Gastrocnemius medialis (tissue), 4 donors: ENCODE data around the gene BICD1. TPM values are rescaled to one million over a fixed set of nuclear protein-coding genes. Genes with fewer than 3 reads are reported as not detected.

Experiments used
- ATAC-seq, 2 donors: fragments of 150-250 bp; one replicate each; pipeline ENCODE4 v1.9.1; 2016
- DNase-seq, 2 donors: peaks; one replicate each; pipeline ENCODE4 v3.0.0-alpha.2; 2019
- H3K27ac ChIP-seq, 4 donors: fragments of 200-600 bp; sonication (generic); 1 replicate in 1 of 4; 2 replicates in 3 of 4; pipeline ENCODE4 v1.5.1; 2016 to 2018; ENCODE audit warnings: mild to moderate bottlenecking in 2 of 4, moderate library complexity in 1 of 4
- H3K27me3 ChIP-seq, 3 donors: fragments of 200-600 bp; sonication (generic) in 2 of 3; 1 replicate in 1 of 3; 2 replicates in 2 of 3; pipeline versions ENCODE4 v1.5.1 to v1.6.0; 2016 to 2019; ENCODE audit warnings: mild to moderate bottlenecking in 1 of 3, moderate library complexity in 1 of 3
- H3K36me3 ChIP-seq, 2 donors: fragments of 200-600 bp; sonication (generic) in 1 of 2; one replicate each; pipeline ENCODE4 v1.5.1; 2017 to 2018
- H3K4me1 ChIP-seq, 2 donors: fragments of 200-600 bp; sonication (generic) in 1 of 2; one replicate each; pipeline ENCODE4 v1.5.1; 2016 to 2017; ENCODE audit warnings: mild to moderate bottlenecking in 2 of 2
- H3K4me3 ChIP-seq, 4 donors: fragments of 200-600 bp; sonication (generic) in 3 of 4; 1 replicate in 1 of 4; 2 replicates in 3 of 4; pipeline ENCODE4 v1.5.1; 2016 to 2019; ENCODE audit warnings: mild to moderate bottlenecking in 2 of 4
- H3K9me3 ChIP-seq, 3 donors: fragments of 200-600 bp; sonication (generic) in 2 of 3; 1 replicate in 1 of 3; 2 replicates in 2 of 3; pipeline ENCODE4 v1.5.1; 2016 to 2019
- POLR2A ChIP-seq, 2 donors: fragments of 450-650 bp; IDR thresholded peaks; one replicate each; pipeline ENCODE4 v1.6.1; 2017; ENCODE audit warnings: antibody characterized with exemption in 2 of 2, mild to moderate bottlenecking in 2 of 2, moderate library complexity in 2 of 2
- in situ Hi-C, 4 donors: fragments of 200-750 bp; cut with MboI; loops; one replicate each; pipeline versions ENCODE4 v1.15.0 to v1.8.0; 2017; ENCODE audit warnings: low sequenced_read_pairs in 4 of 4
- intact Hi-C: fragments of 100-400 bp; cut with DNase I; formaldehyde crosslinking; loops from one replicate; pipeline ENCODE4 v1.15.1; 2023; ENCODE audit warnings: low total_unique reads
- total RNA-seq, 4 donors: library from RNA; depleted of rRNA; stranded (reverse); fragments of >200 nt; gene quantifications; one replicate each; pipeline versions ENCODE4 v1.1.0 to v1.2.3, GENCODE V29; 2016
- TF ChIP-seq, protein P1 (sequence below), 5 experiments: fragments of 450-650 bp in 3 of 5; fragments of 200-600 bp in 2 of 5; sonication (generic) in 2 of 5; IDR thresholded peaks in 4 of 5; conservative IDR thresholded peaks in 1 of 5; 1 replicate in 4 of 5; 2 replicates in 1 of 5; pipeline ENCODE4 v1.5.1; 2016 to 2019; ENCODE audit warnings: antibody characterized with exemption in 5 of 5, mild to moderate bottlenecking in 3 of 5, moderate library complexity in 3 of 5

The BICD1 gene
- total RNA-seq, 4 donors from 2014 or later, result 1.4 to 2.3 (median 2.0) TPM

DNA sequence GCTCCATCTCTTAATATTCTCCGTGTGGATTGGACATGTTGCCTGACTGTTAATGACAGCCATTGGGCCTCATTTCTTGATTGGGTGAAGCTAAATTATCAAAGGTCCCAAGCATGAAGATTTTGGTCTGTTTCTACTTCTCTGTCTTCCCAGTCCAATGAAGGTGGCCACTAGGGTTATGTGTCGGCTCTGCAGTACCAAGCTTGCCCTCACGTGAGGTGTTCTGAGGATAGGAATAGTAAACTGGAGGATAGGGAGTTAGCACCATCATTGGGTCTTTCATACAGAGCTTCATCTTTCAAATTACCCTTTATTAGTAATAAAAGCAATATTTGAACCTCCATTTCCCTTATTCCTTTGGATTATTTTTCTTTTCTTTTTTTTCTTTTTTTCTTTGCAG is 21.9 kb upstream of the BICD1 start:
- TF ChIP-seq, protein P1, sequence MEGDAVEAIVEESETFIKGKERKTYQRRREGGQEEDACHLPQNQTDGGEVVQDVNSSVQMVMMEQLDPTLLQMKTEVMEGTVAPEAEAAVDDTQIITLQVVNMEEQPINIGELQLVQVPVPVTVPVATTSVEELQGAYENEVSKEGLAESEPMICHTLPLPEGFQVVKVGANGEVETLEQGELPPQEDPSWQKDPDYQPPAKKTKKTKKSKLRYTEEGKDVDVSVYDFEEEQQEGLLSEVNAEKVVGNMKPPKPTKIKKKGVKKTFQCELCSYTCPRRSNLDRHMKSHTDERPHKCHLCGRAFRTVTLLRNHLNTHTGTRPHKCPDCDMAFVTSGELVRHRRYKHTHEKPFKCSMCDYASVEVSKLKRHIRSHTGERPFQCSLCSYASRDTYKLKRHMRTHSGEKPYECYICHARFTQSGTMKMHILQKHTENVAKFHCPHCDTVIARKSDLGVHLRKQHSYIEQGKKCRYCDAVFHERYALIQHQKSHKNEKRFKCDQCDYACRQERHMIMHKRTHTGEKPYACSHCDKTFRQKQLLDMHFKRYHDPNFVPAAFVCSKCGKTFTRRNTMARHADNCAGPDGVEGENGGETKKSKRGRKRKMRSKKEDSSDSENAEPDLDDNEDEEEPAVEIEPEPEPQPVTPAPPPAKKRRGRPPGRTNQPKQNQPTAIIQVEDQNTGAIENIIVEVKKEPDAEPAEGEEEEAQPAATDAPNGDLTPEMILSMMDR (IDR thresholded peaks at IDR 0.05 in 4 of 5, conservative IDR thresholded peaks at IDR 0.05 in 1 of 5), result no peak
- TF ChIP-seq POLR2A (IDR thresholded peaks at IDR 0.05), result no peak
- in situ Hi-C loops (no loop called here), intact Hi-C loops (no loop called here)
- Histone ChIP-seq H3K4me1 (no peaks in the 10 kb centered on the region), H3K36me3 (no peaks in the 10 kb centered on the region), H3K27me3 (no peaks in the 10 kb centered on the region), H3K4me3 (no peak overlapping the region), H3K27ac (no peak overlapping the region), H3K9me3 (no peaks in the 10 kb centered on the region)
- DNase-seq, result no peak
- no peak for ATAC-seq

DNA sequence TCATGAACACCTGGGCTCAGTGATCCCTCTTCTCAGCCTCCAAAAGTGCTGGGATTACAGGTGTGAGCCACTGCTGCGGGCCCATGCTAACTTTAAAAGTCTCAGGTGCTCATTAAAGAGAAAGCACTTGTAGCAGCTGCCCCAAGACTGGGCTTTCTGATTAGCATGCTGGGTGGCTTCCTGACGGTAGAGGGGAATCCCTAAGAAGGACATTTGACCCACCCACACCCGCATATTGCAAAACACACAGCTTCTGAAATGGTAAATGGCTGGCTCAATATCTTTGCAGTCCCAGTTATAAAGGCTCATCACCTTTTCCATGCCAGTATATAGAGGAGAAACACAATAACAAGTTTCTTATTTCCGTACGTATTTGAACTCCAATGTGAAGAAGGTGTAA is 19.3 kb upstream of the BICD1 start:
- no peak overlapping the region for H3K4me3 ChIP-seq
- intact Hi-C loops (no loop called here), in situ Hi-C loops (no loop called here)
- TF ChIP-seq, protein P1 (IDR thresholded peaks at IDR 0.05 in 4 of 5, conservative IDR thresholded peaks at IDR 0.05 in 1 of 5), result no peak
- no peak for TF ChIP-seq POLR2A (IDR thresholded peaks at IDR 0.05)
- no peaks in the 10 kb centered on the region for H3K36me3 ChIP-seq
- no peak for ATAC-seq
- H3K9me3 ChIP-seq, result no peaks in the 10 kb centered on the region
- no peak overlapping the region for H3K27ac ChIP-seq
- no peaks in the 10 kb centered on the region for H3K27me3 ChIP-seq
- DNase-seq, result no peak
- no peaks in the 10 kb centered on the region for H3K4me1 ChIP-seq

DNA sequence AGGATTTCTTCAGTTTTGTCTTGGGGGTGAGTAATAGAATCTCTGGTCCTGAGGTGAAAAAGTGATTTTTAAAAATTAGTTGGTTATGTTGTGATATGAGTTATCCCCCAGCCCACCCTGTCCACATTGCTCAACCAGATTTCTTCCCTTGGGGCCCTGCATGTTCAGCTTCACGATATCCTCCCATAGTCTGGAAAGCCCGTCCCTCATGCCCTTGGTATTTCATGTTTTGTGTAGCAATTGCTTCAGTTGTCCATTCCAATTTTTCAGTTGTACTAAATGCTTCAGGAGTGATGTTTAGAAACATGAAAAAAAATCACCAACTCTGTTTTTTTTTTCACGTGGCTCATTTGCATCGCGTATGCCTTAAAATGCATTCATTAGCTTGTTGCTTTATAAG is 17.5 kb upstream of the BICD1 start:
- TF ChIP-seq, protein P1 (IDR thresholded peaks at IDR 0.05 in 4 of 5, conservative IDR thresholded peaks at IDR 0.05 in 1 of 5), result no peak
- TF ChIP-seq POLR2A (IDR thresholded peaks at IDR 0.05), result no peak
- Histone ChIP-seq H3K36me3 (no peaks in the 10 kb centered on the region), H3K4me3 (no peak overlapping the region), H3K27me3 (no peaks in the 10 kb centered on the region), H3K9me3 (no peaks in the 10 kb centered on the region), H3K27ac (no peak overlapping the region), H3K4me1 (no peaks in the 10 kb centered on the region)
- intact Hi-C loops, result no loop called here
- ATAC-seq (no peak), DNase-seq (no peak)
- in situ Hi-C loops, result no loop called here

DNA sequence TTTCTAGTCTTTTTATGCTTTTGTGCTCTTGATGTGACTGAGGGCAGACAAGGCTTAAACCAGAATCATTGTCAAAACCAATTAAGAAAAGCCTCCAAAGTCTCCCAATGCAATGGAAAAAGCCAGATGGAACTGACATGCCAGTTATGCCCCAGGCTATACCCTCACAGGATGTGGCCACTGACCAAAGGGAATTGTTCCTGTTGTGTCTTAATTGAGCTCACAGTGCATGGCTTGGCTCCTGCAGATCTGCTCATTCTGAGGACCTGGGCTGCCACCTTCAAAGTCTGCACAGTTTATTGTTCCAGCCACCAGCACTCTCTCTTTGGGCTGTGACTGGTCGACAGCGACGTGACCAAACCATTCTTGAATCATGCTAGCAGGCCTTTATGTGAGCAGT is 17.1 kb upstream of the BICD1 start:
- Histone ChIP-seq H3K27me3 (no peaks in the 10 kb centered on the region), H3K27ac (no peak overlapping the region), H3K9me3 (no peaks in the 10 kb centered on the region), H3K4me3 (no peak overlapping the region), H3K4me1 (no peaks in the 10 kb centered on the region), H3K36me3 (no peaks in the 10 kb centered on the region)
- no peak for DNase-seq
- in situ Hi-C loops, result no loop called here
- no peak for TF ChIP-seq POLR2A (IDR thresholded peaks at IDR 0.05)
- TF ChIP-seq, protein P1 (IDR thresholded peaks at IDR 0.05 in 4 of 5, conservative IDR thresholded peaks at IDR 0.05 in 1 of 5), result no peak
- intact Hi-C loops, result no loop called here
- no peak for ATAC-seq

DNA sequence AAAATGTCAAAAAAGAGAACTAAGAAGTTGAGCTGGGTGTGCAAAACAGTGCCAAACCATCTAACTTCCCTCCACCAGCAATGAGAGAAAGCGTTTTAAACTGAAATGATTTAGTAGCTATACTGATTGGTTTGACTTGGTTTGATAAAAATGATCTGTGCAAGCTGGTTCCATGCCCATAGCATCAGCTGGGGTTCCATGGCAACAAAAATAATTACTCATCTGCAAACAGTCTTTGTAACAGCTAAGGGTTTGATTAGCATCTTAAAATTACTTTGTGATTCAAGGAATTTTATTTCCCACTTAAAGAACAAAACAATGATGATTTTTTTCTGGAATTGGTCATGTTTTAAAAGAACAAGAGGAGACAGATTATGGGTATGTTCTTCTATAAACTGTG is 15.0 kb upstream of the BICD1 start:
- Histone ChIP-seq H3K9me3 (no peaks in the 10 kb centered on the region), H3K27ac (no peak overlapping the region), H3K4me3 (no peak overlapping the region), H3K4me1 (no peaks in the 10 kb centered on the region), H3K36me3 (no peaks in the 10 kb centered on the region), H3K27me3 (no peaks in the 10 kb centered on the region)
- ATAC-seq, result no peak
- DNase-seq, result no peak
- TF ChIP-seq POLR2A (IDR thresholded peaks at IDR 0.05), result no peak
- in situ Hi-C loops, result no loop called here
- intact Hi-C loops, result no loop called here
